ENCODE data around the gene MAFG. TPM values are rescaled to one million over a fixed set of nuclear protein-coding genes. Genes with fewer than 3 reads are reported as not detected.

The MAFG gene
- polyA plus RNA-seq, 1 donor (not counting 4 experiments of a cell fraction or from before 2014, with no cell fraction given), result 8.3 TPM

- Histone ChIP-seq H3K27me3 (ENCODE audit: control insufficient read depth, extremely low read depth, insufficient read depth, low read length) (no peaks in the 10 kb centered on the region), H3K36me3 (ENCODE audit: control insufficient read depth in 2 of 2, extremely low read depth in 1 of 2, insufficient read depth in 2 of 2, low read length in 2 of 2) (no peaks in the 10 kb centered on the region), H3K27ac (ENCODE audit: control insufficient read depth, insufficient read depth, low read length) (no peak overlapping the region), H3K4me2 (ENCODE audit: control insufficient read depth, extremely low read depth, insufficient read depth, low read depth, low read length) (peak overlapping the region; percentile 77), H3K4me3 (ENCODE audit: control insufficient read depth in 2 of 3, extremely low read depth in 1 of 3, insufficient read depth in 2 of 3, low read depth in 1 of 3, low read length in 3 of 3) (peak overlapping the region; percentile 56 to 84 (median 72)), H3K9ac (ENCODE audit: control insufficient read depth, extremely low read depth, insufficient read depth, low read length) (peak overlapping the region; percentile 88), H3K9me1 (ENCODE audit: control insufficient read depth, extremely low read depth, insufficient read depth, low read length) (no peaks in the 10 kb centered on the region), H3K4me1 (ENCODE audit: control insufficient read depth, extremely low read depth, insufficient read depth, low read length) (peaks cover 28% of the 10 kb centered on the region), H2AFZ (ENCODE audit: control insufficient read depth, low read length) (peak overlapping the region; percentile 24), H4K20me1 (ENCODE audit: control insufficient read depth, extremely low read depth, insufficient read depth, low read length) (peaks cover 5% of the 10 kb centered on the region), H3K79me2 (ENCODE audit: control insufficient read depth, insufficient read depth, low read length) (peaks cover 33% of the 10 kb centered on the region), H3K9me3 (ENCODE audit: control insufficient read depth, low read depth, low read length) (no peaks in the 10 kb centered on the region)
- FAIRE-seq (no peak), DNase-seq (ENCODE audit: low read depth, low spot score) (no peak)
- no peak for TF ChIP-seq EZH2 (IDR thresholded peaks at IDR 0.05; ENCODE audit: low read length)
- dilution Hi-C loops (cut with MboI; ENCODE audit: extremely low pct_ligation_motif_present, low sequenced_read_pairs), result no loop called here
Measured at GRCh38 chr17:81928544-81929252, 1.2 kb upstream of the MAFG start.

GRCh38 chr17:81927152-81927652, 333 bp downstream of the MAFG start:
- Histone ChIP-seq H3K9me1 (ENCODE audit: control insufficient read depth, extremely low read depth, insufficient read depth, low read length) (no peaks in the 10 kb centered on the region), H3K79me2 (ENCODE audit: control insufficient read depth, insufficient read depth, low read length) (peaks cover 47% of the 10 kb centered on the region), H3K9ac (ENCODE audit: control insufficient read depth, extremely low read depth, insufficient read depth, low read length) (peak overlapping the region; percentile 88), H3K27ac (ENCODE audit: control insufficient read depth, insufficient read depth, low read length) (peak overlapping the region; percentile 85), H3K4me2 (ENCODE audit: control insufficient read depth, extremely low read depth, insufficient read depth, low read depth, low read length) (no peak overlapping the region), H3K36me3 (ENCODE audit: control insufficient read depth in 2 of 2, extremely low read depth in 1 of 2, insufficient read depth in 2 of 2, low read length in 2 of 2) (peaks cover 2 to 4% of the 10 kb centered on the region in 2 experiments), H3K4me3 (ENCODE audit: control insufficient read depth in 2 of 3, extremely low read depth in 1 of 3, insufficient read depth in 2 of 3, low read depth in 1 of 3, low read length in 3 of 3) (peak overlapping the region; percentile 78 to 84 (median 79)), H3K27me3 (ENCODE audit: control insufficient read depth, extremely low read depth, insufficient read depth, low read length) (no peaks in the 10 kb centered on the region), H3K9me3 (ENCODE audit: control insufficient read depth, low read depth, low read length) (no peaks in the 10 kb centered on the region), H2AFZ (ENCODE audit: control insufficient read depth, low read length) (no peak overlapping the region), H3K4me1 (ENCODE audit: control insufficient read depth, extremely low read depth, insufficient read depth, low read length) (peaks cover 35% of the 10 kb centered on the region), H4K20me1 (ENCODE audit: control insufficient read depth, extremely low read depth, insufficient read depth, low read length) (peaks cover 5% of the 10 kb centered on the region)
- TF ChIP-seq EZH2 (IDR thresholded peaks at IDR 0.05; ENCODE audit: low read length), result no peak
- TF ChIP-seq, protein P1, sequence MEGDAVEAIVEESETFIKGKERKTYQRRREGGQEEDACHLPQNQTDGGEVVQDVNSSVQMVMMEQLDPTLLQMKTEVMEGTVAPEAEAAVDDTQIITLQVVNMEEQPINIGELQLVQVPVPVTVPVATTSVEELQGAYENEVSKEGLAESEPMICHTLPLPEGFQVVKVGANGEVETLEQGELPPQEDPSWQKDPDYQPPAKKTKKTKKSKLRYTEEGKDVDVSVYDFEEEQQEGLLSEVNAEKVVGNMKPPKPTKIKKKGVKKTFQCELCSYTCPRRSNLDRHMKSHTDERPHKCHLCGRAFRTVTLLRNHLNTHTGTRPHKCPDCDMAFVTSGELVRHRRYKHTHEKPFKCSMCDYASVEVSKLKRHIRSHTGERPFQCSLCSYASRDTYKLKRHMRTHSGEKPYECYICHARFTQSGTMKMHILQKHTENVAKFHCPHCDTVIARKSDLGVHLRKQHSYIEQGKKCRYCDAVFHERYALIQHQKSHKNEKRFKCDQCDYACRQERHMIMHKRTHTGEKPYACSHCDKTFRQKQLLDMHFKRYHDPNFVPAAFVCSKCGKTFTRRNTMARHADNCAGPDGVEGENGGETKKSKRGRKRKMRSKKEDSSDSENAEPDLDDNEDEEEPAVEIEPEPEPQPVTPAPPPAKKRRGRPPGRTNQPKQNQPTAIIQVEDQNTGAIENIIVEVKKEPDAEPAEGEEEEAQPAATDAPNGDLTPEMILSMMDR (optimal IDR thresholded peaks at IDR 0.05 in 1 of 3, IDR thresholded peaks at IDR 0.05 in 1 of 3, conservative IDR thresholded peaks at IDR 0.05 in 1 of 3; ENCODE audit: extremely low read depth in 1 of 3, insufficient read depth in 2 of 3, low read length in 3 of 3), result no peak
- dilution Hi-C loops (cut with MboI; ENCODE audit: extremely low pct_ligation_motif_present, low sequenced_read_pairs), result no loop called here
- DNase-seq (ENCODE audit: low read depth, low spot score) (no peak), FAIRE-seq (no peak)
